T-helper 1 cell treated with Interleukin-12 subunit alpha and Interleukin-12 subunit beta and Interleukin-4 antibody, amounts not matched to agents 30 μg/mL and 1 μg/mL, for 36 hours (primary cell): ENCODE measurements around the gene CCDC9B.

ENCODE experiments used
- H3K27ac Mint-ChIP-seq: one replicate; pipeline ENCODE4 v1.8.0; 2021; ENCODE audit warnings: mild to moderate bottlenecking, mixed read lengths
- H3K27me3 Mint-ChIP-seq: one replicate; pipeline ENCODE4 v1.8.0; 2021; ENCODE audit warnings: low read depth, mixed read lengths
- H3K36me3 Mint-ChIP-seq: one replicate; pipeline ENCODE4 v1.8.0; 2021; ENCODE audit warnings: low read depth, mixed read lengths
- H3K4me1 Mint-ChIP-seq: one replicate; pipeline ENCODE4 v1.8.0; 2021; ENCODE audit warnings: low read depth, mixed read lengths
- H3K4me3 Mint-ChIP-seq: one replicate; pipeline ENCODE4 v1.8.0; 2021; ENCODE audit warnings: mild to moderate bottlenecking, moderate library complexity, mixed read lengths
- H3K9me3 Mint-ChIP-seq: one replicate; pipeline ENCODE4 v1.8.0; 2021; ENCODE audit warnings: mixed read lengths

Gene CCDC9B

DNA sequence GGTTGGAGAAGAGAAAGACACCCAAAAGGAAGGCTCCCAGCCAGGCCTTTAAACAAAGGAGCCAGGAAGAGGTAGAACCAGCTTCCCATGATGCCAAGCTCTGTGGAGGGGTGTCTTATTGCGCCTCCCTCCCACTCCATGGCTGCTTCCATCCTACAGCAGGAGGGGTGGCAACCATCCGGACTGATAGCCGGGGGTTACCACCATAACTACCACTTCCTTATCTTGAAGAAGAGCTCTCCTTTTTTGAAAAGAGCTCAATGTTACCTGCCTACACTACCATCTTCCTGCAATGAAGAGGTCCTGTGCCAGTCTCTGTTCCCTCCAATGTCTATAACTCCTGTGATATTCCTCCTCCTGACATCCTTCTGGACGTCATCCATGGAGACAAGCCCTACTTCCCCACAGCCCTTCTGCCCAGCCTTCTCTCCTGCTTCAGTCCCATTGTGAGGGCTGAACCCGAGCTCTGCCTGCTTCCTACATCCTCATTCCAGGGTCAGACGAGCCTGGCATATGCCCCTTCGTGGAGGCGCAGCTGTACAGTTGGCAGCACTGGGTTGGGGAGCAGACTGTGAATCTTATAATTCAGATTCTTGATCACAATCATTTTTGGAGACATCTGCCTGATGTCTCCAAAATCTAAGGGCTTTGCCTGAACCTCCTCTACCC is 8.5 kb downstream of the CCDC9B start:
- Mint-ChIP-seq H3K4me1 (peaks cover 25% of the 10 kb centered on the region), H3K27ac (no peak overlapping the region), H3K9me3 (no peaks in the 10 kb centered on the region), H3K4me3 (no peak overlapping the region), H3K27me3 (no peaks in the 10 kb centered on the region), H3K36me3 (peaks cover 1% of the 10 kb centered on the region)

DNA sequence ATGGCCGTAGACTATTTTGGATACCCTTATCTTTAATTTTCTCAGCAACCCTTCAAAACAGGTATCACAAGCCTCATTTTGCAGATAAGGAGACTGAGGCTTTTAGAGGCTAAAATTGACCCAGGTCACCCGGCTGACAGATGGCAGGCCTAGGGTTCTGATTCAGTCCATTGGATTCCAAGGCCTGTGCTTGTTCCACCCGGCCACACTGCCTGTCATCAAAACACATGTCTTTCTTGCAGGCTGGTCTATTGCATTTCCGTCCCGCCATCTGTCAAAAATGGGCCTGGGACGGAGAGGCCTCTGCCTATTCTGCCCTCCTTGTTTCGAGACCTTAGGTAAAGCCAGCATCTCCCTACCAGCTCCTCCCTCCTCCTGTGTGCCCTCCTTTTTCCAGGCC is 9.1 kb downstream of the CCDC9B start:
- H3K9me3 Mint-ChIP-seq: no peaks in the 10 kb centered on the region
- no peaks in the 10 kb centered on the region for H3K27me3 Mint-ChIP-seq
- H3K4me1 Mint-ChIP-seq: peaks cover 25% of the 10 kb centered on the region

DNA sequence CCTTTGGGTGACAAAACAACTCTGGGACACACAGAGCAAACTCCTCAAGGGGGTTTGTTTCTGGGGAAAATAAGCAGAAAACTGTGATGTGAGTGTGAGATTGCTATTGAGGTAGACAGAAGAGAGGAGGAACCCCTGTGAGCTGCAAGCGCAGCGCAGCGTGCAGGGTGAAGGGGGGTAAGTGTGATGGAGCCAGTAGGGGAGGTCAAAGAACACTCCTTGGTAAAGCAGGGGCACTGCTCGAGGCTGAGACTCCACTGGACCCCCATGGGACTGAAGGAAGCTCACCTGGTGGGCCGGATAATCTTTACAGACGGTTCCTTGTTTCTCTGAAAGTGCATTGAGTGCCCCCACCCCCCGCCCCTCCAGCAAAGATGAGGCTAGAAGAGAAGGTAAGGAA is 9.7 kb downstream of the CCDC9B start:
- Mint-ChIP-seq H3K9me3 (no peaks in the 10 kb centered on the region), H3K4me3 (no peak overlapping the region), H3K27ac (no peak overlapping the region), H3K27me3 (peaks cover under 1% of the 10 kb centered on the region), H3K4me1 (peaks cover 25% of the 10 kb centered on the region), H3K36me3 (peaks cover 4% of the 10 kb centered on the region)

More for the DNA sequence above, 9.1 kb downstream of the CCDC9B start:
- Mint-ChIP-seq H3K36me3 (peaks cover 2% of the 10 kb centered on the region), H3K4me3 (no peak overlapping the region), H3K27ac (no peak overlapping the region)

GRCh38 chr15:40330368-40330836 is 10.3 kb downstream of the CCDC9B start:
- Mint-ChIP-seq H3K36me3 (peaks cover 6% of the 10 kb centered on the region), H3K27ac (no peak overlapping the region), H3K4me1 (peaks cover 25% of the 10 kb centered on the region), H3K4me3 (no peak overlapping the region), H3K27me3 (peaks cover 3% of the 10 kb centered on the region), H3K9me3 (no peaks in the 10 kb centered on the region)

- H3K27me3 Mint-ChIP-seq: peaks cover 6% of the 10 kb centered on the region
- H3K4me1 Mint-ChIP-seq: peaks cover 30% of the 10 kb centered on the region
- no peak overlapping the region for H3K27ac Mint-ChIP-seq
- H3K4me3 Mint-ChIP-seq: no peak overlapping the region
- H3K9me3 Mint-ChIP-seq: no peaks in the 10 kb centered on the region
- peaks cover 6% of the 10 kb centered on the region for H3K36me3 Mint-ChIP-seq
Measured at GRCh38 chr15:40329804-40330203, 10.9 kb downstream of the CCDC9B start.

DNA sequence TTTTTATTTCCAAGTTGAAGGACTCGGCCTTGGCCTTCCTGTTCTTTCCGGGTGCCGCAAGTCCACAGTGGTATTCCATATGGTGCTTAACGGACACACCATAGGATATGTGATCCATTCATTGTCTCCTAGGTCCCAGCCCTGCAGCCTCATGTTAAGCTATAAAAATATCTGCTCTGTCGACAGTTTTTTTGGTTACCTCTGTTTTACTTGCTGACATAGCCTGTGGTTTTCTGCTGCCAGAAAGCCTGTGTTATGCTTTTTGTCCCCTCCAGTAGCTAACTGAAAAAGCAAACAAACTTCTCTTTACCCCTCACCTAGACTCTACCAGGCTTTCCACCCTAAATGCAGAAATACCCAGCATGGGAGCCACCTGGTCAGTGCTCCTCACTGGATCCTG is 12.0 kb downstream of the CCDC9B start:
- Mint-ChIP-seq H3K36me3 (peaks cover 6% of the 10 kb centered on the region), H3K4me3 (no peak overlapping the region), H3K9me3 (no peaks in the 10 kb centered on the region), H3K27me3 (peaks cover 6% of the 10 kb centered on the region), H3K27ac (no peak overlapping the region), H3K4me1 (peaks cover 27% of the 10 kb centered on the region)

- peaks cover 26% of the 10 kb centered on the region for H3K4me1 Mint-ChIP-seq
- H3K4me3 Mint-ChIP-seq: no peak overlapping the region
Measured at GRCh38 chr15:40328176-40328575, 12.6 kb downstream of the CCDC9B start.

GRCh38 chr15:40327457-40327856 is 13.3 kb downstream of the CCDC9B start:
- Mint-ChIP-seq H3K9me3 (no peaks in the 10 kb centered on the region), H3K36me3 (peaks cover 6% of the 10 kb centered on the region), H3K4me3 (no peak overlapping the region), H3K27ac (no peak overlapping the region), H3K4me1 (peaks cover 28% of the 10 kb centered on the region), H3K27me3 (peaks cover 6% of the 10 kb centered on the region)

More at GRCh38 chr15:40328176-40328575, 12.6 kb downstream of the CCDC9B start:
- no peak overlapping the region for H3K27ac Mint-ChIP-seq
- no peaks in the 10 kb centered on the region for H3K9me3 Mint-ChIP-seq
- H3K27me3 Mint-ChIP-seq: peaks cover 6% of the 10 kb centered on the region
- H3K36me3 Mint-ChIP-seq: peaks cover 6% of the 10 kb centered on the region

DNA sequence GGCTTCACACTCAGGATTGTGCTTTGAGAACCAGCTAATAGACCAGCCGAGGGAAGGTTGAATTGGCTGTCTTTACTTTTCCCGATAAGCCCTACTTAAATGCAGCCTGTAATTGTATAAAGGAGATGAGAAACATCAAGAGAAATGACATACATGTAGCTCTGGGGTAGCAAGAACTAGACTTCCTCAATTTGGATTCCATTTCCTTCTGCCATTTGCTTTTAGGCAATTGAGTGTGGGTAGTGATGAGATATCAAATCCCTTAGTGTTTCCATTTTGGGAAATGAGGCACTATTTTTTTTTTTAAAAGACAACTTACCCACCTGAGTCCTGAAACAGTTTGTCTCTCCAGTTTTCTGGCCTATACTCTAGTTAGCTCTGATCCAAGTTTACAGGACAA is 15.0 kb downstream of the CCDC9B start:
- no peak overlapping the region for H3K27ac Mint-ChIP-seq
- H3K9me3 Mint-ChIP-seq: no peaks in the 10 kb centered on the region
- H3K36me3 Mint-ChIP-seq: peaks cover 6% of the 10 kb centered on the region
- no peak overlapping the region for H3K4me3 Mint-ChIP-seq
- peaks cover 38% of the 10 kb centered on the region for H3K4me1 Mint-ChIP-seq
- peaks cover 12% of the 10 kb centered on the region for H3K27me3 Mint-ChIP-seq

DNA sequence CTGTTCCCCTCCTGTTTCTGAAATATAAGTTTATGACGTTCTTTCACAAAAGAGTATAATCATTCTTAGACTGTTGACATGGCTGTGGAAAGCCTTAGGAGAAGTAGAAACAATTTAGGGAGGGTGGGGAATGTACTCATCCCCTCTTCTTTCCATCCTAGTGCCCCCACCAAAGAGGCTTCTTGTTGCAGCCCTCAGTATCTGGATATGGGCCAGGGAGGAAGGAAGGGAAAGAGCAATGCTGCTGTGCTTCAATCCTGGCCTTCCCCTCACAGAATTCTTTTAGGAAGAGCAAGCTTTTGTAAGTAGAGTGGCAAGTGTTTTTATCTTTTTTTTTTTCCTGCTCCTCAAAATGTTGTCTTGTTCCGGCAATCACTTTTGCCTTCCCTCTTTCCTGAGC is 15.6 kb downstream of the CCDC9B start:
- no peak overlapping the region for H3K27ac Mint-ChIP-seq
- peaks cover 14% of the 10 kb centered on the region for H3K27me3 Mint-ChIP-seq
- peaks cover 38% of the 10 kb centered on the region for H3K4me1 Mint-ChIP-seq
- no peaks in the 10 kb centered on the region for H3K9me3 Mint-ChIP-seq
- H3K4me3 Mint-ChIP-seq: peak overlapping the region; percentile 71
- H3K36me3 Mint-ChIP-seq: peaks cover 6% of the 10 kb centered on the region

- Mint-ChIP-seq H3K36me3 (peaks cover 6% of the 10 kb centered on the region), H3K27me3 (peaks cover 20% of the 10 kb centered on the region), H3K4me3 (peak overlapping the region; percentile 71), H3K27ac (peak overlapping the region; percentile 31), H3K4me1 (peaks cover 34% of the 10 kb centered on the region), H3K9me3 (no peaks in the 10 kb centered on the region)
Measured at GRCh38 chr15:40323953-40324937, 16.5 kb downstream of the CCDC9B start.

DNA sequence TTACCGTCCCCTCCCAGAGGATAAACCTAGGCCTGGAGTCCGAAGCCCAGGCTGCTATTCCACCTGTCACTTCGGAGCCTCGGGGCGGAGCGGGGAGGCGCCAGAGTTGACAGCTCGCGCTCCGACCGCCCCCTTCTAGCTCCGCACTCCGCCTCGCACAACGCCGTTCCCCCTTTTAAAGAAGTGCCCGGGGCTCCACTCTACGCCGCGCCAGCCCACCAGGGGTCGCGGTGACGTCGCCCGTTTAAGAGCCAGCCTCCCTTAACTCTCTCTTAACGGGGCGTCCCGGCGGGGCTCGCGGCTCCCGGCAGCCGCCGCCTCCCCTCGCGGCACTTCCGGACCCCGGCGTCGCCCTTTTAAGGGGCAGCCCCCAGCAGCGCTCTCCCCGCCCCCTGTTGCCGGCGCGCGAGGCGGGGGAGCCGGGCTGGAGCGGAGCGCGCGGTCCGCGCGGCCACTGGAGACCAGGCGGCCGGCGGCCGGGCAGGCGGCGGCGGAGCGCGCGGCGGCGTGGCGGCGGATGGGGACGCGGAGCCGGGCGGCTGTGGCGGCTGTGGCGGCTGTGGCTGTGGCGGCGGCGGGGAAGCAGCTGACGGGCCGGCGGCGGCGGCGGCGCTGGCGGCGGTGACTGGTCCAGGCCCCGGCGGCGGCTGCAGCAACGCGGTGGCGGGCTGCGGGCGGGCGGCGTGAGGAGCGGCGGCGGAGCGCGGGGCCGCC is 17.3 kb downstream of the CCDC9B start, which contains the start of gene INAFM2:
Gene INAFM2, plus strand, starts transcription at position 454 of the 714 bp plus-strand sequence. CDS start 364 bp downstream, outside the sequence.
- H3K27ac Mint-ChIP-seq: peak within 1 kb of the TSS; percentile 65

DNA sequence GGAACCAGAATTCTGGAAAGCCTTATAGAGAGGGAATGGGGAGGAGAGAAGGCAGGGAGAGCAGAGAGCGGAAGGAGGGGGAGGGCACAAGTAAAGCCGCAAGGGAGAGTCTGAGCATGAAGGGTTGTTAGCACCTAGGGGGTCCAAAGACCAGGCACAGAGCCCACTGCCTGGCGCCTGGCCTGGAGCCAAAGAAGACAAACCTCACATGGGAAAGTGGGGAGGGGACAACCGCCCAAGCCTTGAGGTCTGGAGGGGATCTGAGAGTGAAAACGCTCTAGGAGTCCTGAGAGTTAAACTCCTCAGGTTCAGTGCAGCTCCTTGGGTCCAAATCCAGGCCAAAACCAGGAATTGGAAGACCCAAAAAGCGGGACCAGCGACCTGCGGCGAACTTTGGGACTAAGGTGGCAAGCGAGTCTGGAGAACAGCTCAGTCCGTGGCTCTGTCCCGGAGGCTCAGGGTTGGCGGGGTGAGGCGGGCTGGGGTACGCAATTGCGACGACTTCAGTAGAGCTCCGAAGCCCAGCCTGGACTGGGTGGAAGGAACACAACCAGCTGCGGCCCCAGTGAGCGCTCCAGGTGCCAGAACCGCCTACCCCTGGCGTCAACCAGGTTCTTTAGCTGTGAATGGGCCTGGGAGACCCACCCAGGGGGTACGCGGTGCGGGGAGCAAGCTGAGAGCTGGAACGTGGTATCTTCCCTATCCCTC is 18.1 kb downstream of the CCDC9B start:
- Mint-ChIP-seq H3K4me1 (peaks cover 25% of the 10 kb centered on the region), H3K9me3 (no peaks in the 10 kb centered on the region), H3K4me3 (peak overlapping the region; percentile 82), H3K27me3 (peaks cover 25% of the 10 kb centered on the region), H3K36me3 (peaks cover 4% of the 10 kb centered on the region), H3K27ac (peak overlapping the region; percentile 65)

More for the DNA sequence above, 17.3 kb downstream of the CCDC9B start, which contains the start of gene INAFM2:
- Mint-ChIP-seq H3K36me3 (peaks cover 6% of the 10 kb centered on the region), H3K27me3 (peaks cover 21% of the 10 kb centered on the region), H3K4me1 (peaks cover 28% of the 10 kb centered on the region), H3K9me3 (no peaks in the 10 kb centered on the region), H3K4me3 (peak within 1 kb of the TSS; percentile 82)
